Astrocyte (in vitro differentiated cells and primary cell): ENCODE results near the gene NAA16. TPM values are rescaled to one million over a fixed set of nuclear protein-coding genes. Genes with fewer than 3 reads are reported as not detected.

Source experiments
- DNase-seq: peaks from one replicate; pipeline ENCODE4 v3.0.0-alpha.2; 2010; ENCODE audit warnings: low read depth
- FAIRE-seq: peaks from 2 replicates; lab custom pipeline; 2011; peaks lifted over from hg19 to GRCh38; lab: Jason Lieb, UNC
- H2AFZ ChIP-seq: 2 replicates; pipeline ENCODE4 v1.6.0; 2012; ENCODE audit warnings: low read depth, low read length, inconsistent platforms
- H3K27ac ChIP-seq: 2 replicates; pipeline ENCODE4 v1.5.1; 2011; ENCODE audit warnings: low read depth, low read length, inconsistent platforms
- H3K27me3 ChIP-seq: 2 replicates; pipeline ENCODE4 v1.6.0; 2011; ENCODE audit warnings: low read length, inconsistent platforms; ENCODE audit not compliant: insufficient read depth
- H3K36me3 ChIP-seq: 2 replicates; pipeline ENCODE4 v1.5.1; 2011; ENCODE audit warnings: low read length, inconsistent platforms; ENCODE audit not compliant: insufficient read depth
- H3K4me1 ChIP-seq: 2 replicates; pipeline ENCODE4 v1.5.1; 2011; ENCODE audit warnings: low read length, inconsistent platforms; ENCODE audit not compliant: insufficient read depth
- H3K4me2 ChIP-seq: 2 replicates; pipeline ENCODE4 v1.6.0; 2012; ENCODE audit warnings: low read length, inconsistent platforms
- H3K4me3 ChIP-seq: 2 replicates; pipeline ENCODE4 v1.5.1; 2011; ENCODE audit warnings: low read depth, mild to moderate bottlenecking, low read length, inconsistent platforms; ENCODE audit not compliant: insufficient read depth
- H3K79me2 ChIP-seq: 2 replicates; pipeline ENCODE4 v1.6.0; 2012; ENCODE audit warnings: mild to moderate bottlenecking, low read length, inconsistent platforms; ENCODE audit not compliant: insufficient read depth
- H3K9ac ChIP-seq: 2 replicates; pipeline ENCODE4 v1.6.0; 2012; ENCODE audit warnings: mild to moderate bottlenecking, low read length, inconsistent platforms
- H3K9me3 ChIP-seq: 2 replicates; pipeline ENCODE4 v1.5.1; 2012; ENCODE audit warnings: low read depth, mild to moderate bottlenecking, low read length, inconsistent platforms; ENCODE audit not compliant: insufficient read depth
- H4K20me1 ChIP-seq: 2 replicates; pipeline ENCODE4 v1.6.0; 2012; ENCODE audit warnings: low read length, inconsistent platforms; ENCODE audit not compliant: insufficient read depth
- H3K27ac Mint-ChIP-seq: one replicate; pipeline ENCODE4 v1.8.0; 2021; ENCODE audit warnings: mild to moderate bottlenecking, mixed read lengths; ENCODE audit not compliant: unreplicated experiment
- H3K27me3 Mint-ChIP-seq: one replicate; pipeline ENCODE4 v1.8.0; 2021; ENCODE audit warnings: low read depth, mixed read lengths; ENCODE audit not compliant: unreplicated experiment
- H3K36me3 Mint-ChIP-seq: one replicate; pipeline ENCODE4 v1.8.0; 2021; ENCODE audit warnings: low read depth, mixed read lengths; ENCODE audit not compliant: unreplicated experiment
- H3K4me1 Mint-ChIP-seq: one replicate; pipeline ENCODE4 v1.8.0; 2021; ENCODE audit warnings: low read depth, mixed read lengths; ENCODE audit not compliant: unreplicated experiment
- H3K4me3 Mint-ChIP-seq: one replicate; pipeline ENCODE4 v1.8.0; 2021; ENCODE audit warnings: mild to moderate bottlenecking, moderate library complexity, mixed read lengths; ENCODE audit not compliant: unreplicated experiment
- H3K9me3 Mint-ChIP-seq: one replicate; pipeline ENCODE4 v1.8.0; 2021; ENCODE audit warnings: mild to moderate bottlenecking, mixed read lengths; ENCODE audit not compliant: unreplicated experiment
- EZH2 ChIP-seq: IDR thresholded peaks from 2 replicates; pipeline ENCODE4 v1.6.1; 2012; ENCODE audit warnings: mild to moderate bottlenecking, low read length, inconsistent platforms; ENCODE audit not compliant: insufficient read depth
- total RNA-seq: library from RNA; stranded (reverse); gene quantifications from 2 replicates; pipeline ENCODE4 v1.2.1, GENCODE V29; 2021
- TF ChIP-seq, protein P1 (sequence below): IDR thresholded peaks from 2 replicates; pipeline ENCODE4 v1.5.1; 2011; ENCODE audit warnings: low read depth, mild to moderate bottlenecking, inconsistent platforms, low read length, moderate library complexity; ENCODE audit not compliant: insufficient read depth

The NAA16 gene
- total RNA-seq, 1 donor from 2014 or later = 11.5 TPM

DNA sequence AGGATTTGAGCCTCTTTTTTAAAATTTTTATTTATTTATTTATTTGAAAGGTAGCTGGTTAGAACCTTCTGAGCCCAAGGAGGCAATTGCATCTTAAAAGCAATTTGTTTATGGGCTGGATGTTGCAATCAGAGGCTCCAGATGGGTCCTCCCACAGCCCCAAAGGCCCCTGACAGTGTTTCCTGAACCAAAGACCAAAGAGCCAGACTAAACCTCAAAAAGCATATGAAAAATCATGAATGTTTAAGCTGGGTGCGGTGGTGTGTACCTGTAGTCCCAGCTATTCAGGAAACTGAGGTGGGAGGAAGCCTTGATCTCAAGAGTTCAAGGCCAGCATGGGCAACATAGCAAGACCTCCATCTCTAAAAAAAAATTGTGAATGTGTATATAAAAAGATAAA lies 78.5 kb downstream of the NAA16 start:
- Histone ChIP-seq H2AFZ (no peak overlapping the region), H3K27ac (no peak overlapping the region), H3K4me1 (no peaks in the 10 kb centered on the region), H3K4me2 (no peak overlapping the region), H3K79me2 (no peaks in the 10 kb centered on the region), H3K27me3 (no peaks in the 10 kb centered on the region), H3K4me3 (no peak overlapping the region), H4K20me1 (no peaks in the 10 kb centered on the region), H3K36me3 (no peaks in the 10 kb centered on the region), H3K9ac (no peak overlapping the region), H3K9me3 (no peaks in the 10 kb centered on the region)
- Mint-ChIP-seq H3K4me3 (no peak overlapping the region), H3K27ac (no peak overlapping the region), H3K36me3 (peaks cover 2% of the 10 kb centered on the region), H3K27me3 (peaks cover 13% of the 10 kb centered on the region), H3K9me3 (no peaks in the 10 kb centered on the region), H3K4me1 (no peaks in the 10 kb centered on the region)
- FAIRE-seq = no peak
- DNase-seq = no peak
- TF ChIP-seq, protein P1, sequence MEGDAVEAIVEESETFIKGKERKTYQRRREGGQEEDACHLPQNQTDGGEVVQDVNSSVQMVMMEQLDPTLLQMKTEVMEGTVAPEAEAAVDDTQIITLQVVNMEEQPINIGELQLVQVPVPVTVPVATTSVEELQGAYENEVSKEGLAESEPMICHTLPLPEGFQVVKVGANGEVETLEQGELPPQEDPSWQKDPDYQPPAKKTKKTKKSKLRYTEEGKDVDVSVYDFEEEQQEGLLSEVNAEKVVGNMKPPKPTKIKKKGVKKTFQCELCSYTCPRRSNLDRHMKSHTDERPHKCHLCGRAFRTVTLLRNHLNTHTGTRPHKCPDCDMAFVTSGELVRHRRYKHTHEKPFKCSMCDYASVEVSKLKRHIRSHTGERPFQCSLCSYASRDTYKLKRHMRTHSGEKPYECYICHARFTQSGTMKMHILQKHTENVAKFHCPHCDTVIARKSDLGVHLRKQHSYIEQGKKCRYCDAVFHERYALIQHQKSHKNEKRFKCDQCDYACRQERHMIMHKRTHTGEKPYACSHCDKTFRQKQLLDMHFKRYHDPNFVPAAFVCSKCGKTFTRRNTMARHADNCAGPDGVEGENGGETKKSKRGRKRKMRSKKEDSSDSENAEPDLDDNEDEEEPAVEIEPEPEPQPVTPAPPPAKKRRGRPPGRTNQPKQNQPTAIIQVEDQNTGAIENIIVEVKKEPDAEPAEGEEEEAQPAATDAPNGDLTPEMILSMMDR = no peak

DNA sequence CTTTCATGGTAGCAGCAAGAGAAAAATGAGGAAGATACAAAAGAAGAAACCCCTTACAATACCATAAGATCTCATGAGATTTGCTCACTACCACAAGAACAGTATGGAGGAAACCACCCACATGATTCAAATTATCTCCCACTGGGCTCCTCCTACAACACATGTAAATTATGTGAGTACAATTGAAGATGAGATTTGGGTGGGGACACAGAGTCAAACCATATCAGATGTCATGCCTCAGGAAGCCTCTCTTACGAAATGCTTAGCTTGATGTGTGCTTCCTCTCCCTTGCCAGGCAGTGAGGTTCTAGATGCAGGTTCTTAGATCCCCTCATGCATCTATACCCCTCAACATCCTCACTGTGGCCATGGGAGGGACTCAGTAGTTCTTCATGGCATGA lies 83.1 kb downstream of the NAA16 start:
- DNase-seq (no peak), FAIRE-seq (no peak)
- H3K36me3 Mint-ChIP-seq = peaks cover 2% of the 10 kb centered on the region
- Histone ChIP-seq H3K9me3 (no peaks in the 10 kb centered on the region), H3K9ac (no peak overlapping the region), H3K27me3 (no peaks in the 10 kb centered on the region), H3K4me3 (no peak overlapping the region), H3K4me1 (no peaks in the 10 kb centered on the region), H3K4me2 (no peak overlapping the region), H4K20me1 (no peaks in the 10 kb centered on the region), H3K27ac (no peak overlapping the region), H2AFZ (no peak overlapping the region), H3K36me3 (no peaks in the 10 kb centered on the region), H3K79me2 (no peaks in the 10 kb centered on the region)
- H3K4me1 Mint-ChIP-seq = no peaks in the 10 kb centered on the region
- H3K4me3 Mint-ChIP-seq = no peak overlapping the region
- peaks cover 1% of the 10 kb centered on the region for H3K27me3 Mint-ChIP-seq
- H3K27ac Mint-ChIP-seq = no peak overlapping the region
- no peak for TF ChIP-seq EZH2
- TF ChIP-seq, protein P1 = no peak
- no peaks in the 10 kb centered on the region for H3K9me3 Mint-ChIP-seq

DNA sequence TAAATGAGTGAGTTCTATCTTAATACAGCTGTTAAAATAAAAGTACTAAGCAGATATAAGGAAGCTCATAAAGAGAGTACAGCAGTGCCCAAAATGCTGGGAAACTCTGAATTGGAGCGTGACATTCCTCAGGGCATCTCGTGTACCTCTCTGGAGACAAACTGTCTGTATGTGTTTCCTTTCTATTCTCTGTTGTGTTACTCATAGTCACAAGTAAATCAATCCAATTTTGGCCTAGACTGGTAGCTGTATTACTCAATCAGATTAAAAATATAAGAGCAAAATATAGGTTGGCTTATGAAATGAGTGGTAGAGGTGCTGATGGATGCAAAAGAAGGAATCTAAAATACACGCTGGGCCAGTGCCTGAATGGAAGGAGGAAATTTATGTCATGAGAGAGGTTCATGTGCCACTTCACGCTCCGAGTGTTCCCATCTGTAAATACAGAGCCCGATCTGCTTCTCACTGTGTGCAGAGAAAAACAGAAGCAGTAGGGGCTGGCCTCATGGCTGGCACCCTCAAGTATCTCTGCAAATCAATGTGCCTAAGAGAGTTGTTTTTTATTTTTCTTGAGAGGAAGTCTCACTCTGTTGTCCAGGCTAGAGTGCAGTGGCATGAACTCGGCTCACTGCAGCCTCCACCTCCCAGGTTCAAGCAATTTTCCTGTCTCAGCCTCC lies 87.6 kb downstream of the NAA16 start:
- H3K27me3 ChIP-seq = no peaks in the 10 kb centered on the region
- no peak overlapping the region for H3K27ac Mint-ChIP-seq
- H3K4me2 ChIP-seq = no peak overlapping the region
- no peaks in the 10 kb centered on the region for H3K27me3 Mint-ChIP-seq
- no peak overlapping the region for H2AFZ ChIP-seq
- DNase-seq (no peak), FAIRE-seq (no peak)
- no peak overlapping the region for H3K9ac ChIP-seq
- no peak overlapping the region for H3K4me3 Mint-ChIP-seq
- TF ChIP-seq, protein P1 = no peak
- TF ChIP-seq EZH2 = no peak
- H3K9me3 Mint-ChIP-seq = no peaks in the 10 kb centered on the region
- no peaks in the 10 kb centered on the region for H4K20me1 ChIP-seq
- H3K4me1 Mint-ChIP-seq = no peaks in the 10 kb centered on the region
- H3K4me3 ChIP-seq = no peak overlapping the region
- H3K36me3 ChIP-seq = no peaks in the 10 kb centered on the region
- no peaks in the 10 kb centered on the region for H3K4me1 ChIP-seq
- no peak overlapping the region for H3K27ac ChIP-seq
- H3K9me3 ChIP-seq = no peaks in the 10 kb centered on the region
- no peaks in the 10 kb centered on the region for H3K79me2 ChIP-seq
- no peaks in the 10 kb centered on the region for H3K36me3 Mint-ChIP-seq
